ENCODE measurements around the gene SERP2.

GRCh38 chr13:44394658-44395057, 21.0 kb downstream of the SERP2 start:
- TF ChIP-seq CTCF (IDR thresholded peaks at IDR 0.05 in 4 of 5, conservative IDR thresholded peaks at IDR 0.05 in 1 of 5) (no peak), POLR2A (IDR thresholded peaks at IDR 0.05) (no peak)

Data from gastrocnemius medialis (tissue), 4 donors.